DOHH2 (cell line): ENCODE data around the gene ATF6B.

Experiments
- H3F3A ChIP-seq: fragments of 200-600 bp; sonication (generic), shearing (Covaris generic); 2 replicates; pipeline ENCODE4 v1.6.0; 2016; ENCODE audit warnings: antibody characterized with exemption, mild to moderate bottlenecking; ENCODE audit not compliant: control insufficient read depth, insufficient read depth
- H3K27ac ChIP-seq: fragments of 200-600 bp; sonication (generic); 2 replicates; pipeline ENCODE4 v1.5.1; 2014; ENCODE audit warnings: low read depth, mild to moderate bottlenecking, low read length, moderate library complexity
- H3K27me3 ChIP-seq: fragments of 200-600 bp; sonication (generic); 2 replicates; pipeline ENCODE4 v1.6.1; 2014; ENCODE audit warnings: mild to moderate bottlenecking, low read length, mixed read lengths; ENCODE audit not compliant: control insufficient read depth
- H3K36me3 ChIP-seq: fragments of 200-600 bp; sonication (generic); 2 replicates; pipeline ENCODE4 v1.6.1; 2014; ENCODE audit warnings: mild to moderate bottlenecking, low read length, moderate library complexity, mixed read lengths; ENCODE audit not compliant: control insufficient read depth
- H3K4me1 ChIP-seq: fragments of 200-600 bp; sonication (generic); 2 replicates; pipeline ENCODE4 v1.6.1; 2014; ENCODE audit warnings: mild to moderate bottlenecking, low read length, mixed read lengths; ENCODE audit not compliant: control insufficient read depth
- H3K4me2 ChIP-seq: fragments of 200-600 bp; sonication (generic); 2 replicates; pipeline ENCODE4 v1.6.0; 2014; ENCODE audit warnings: mild to moderate bottlenecking, low read length, moderate library complexity
- H3K4me3 ChIP-seq: fragments of 200-600 bp; sonication (generic); 2 replicates; pipeline ENCODE4 v1.5.1; 2014; ENCODE audit warnings: mild to moderate bottlenecking, low read length, mixed read lengths
- H3K79me2 ChIP-seq: fragments of 200-600 bp; sonication (generic); 2 replicates; pipeline ENCODE4 v1.6.1; 2014; ENCODE audit warnings: mild to moderate bottlenecking, low read length, mixed read lengths; ENCODE audit not compliant: control insufficient read depth
- H3K9me2 ChIP-seq: fragments of 200-600 bp; sonication (generic); replicated peaks from 2 replicates; pipeline ENCODE4 v1.6.1; 2014; ENCODE audit warnings: mild to moderate bottlenecking, low read length, mixed read lengths; ENCODE audit not compliant: control insufficient read depth
- H3K9me3 ChIP-seq: fragments of 200-600 bp; sonication (generic); 2 replicates; pipeline ENCODE4 v1.6.1; 2014; ENCODE audit warnings: antibody characterized with exemption, low read length, mixed read lengths; ENCODE audit not compliant: control insufficient read depth, insufficient read depth
- H4K20me1 ChIP-seq: fragments of 200-600 bp; sonication (generic); 2 replicates; pipeline ENCODE4 v1.6.0; 2014; ENCODE audit warnings: low read depth, mild to moderate bottlenecking, antibody characterized with exemption, low read length, moderate library complexity; ENCODE audit not compliant: control insufficient read depth, insufficient read depth
- EZH2phosphoT487 ChIP-seq: fragments of 200-600 bp; sonication (generic); IDR thresholded peaks from 2 replicates; pipeline ENCODE4 v1.6.1; 2017; ENCODE audit warnings: borderline replicate concordance, mild to moderate bottlenecking, antibody characterized with exemption, low read length, moderate library complexity, mixed read lengths
- TF ChIP-seq, protein P1 (sequence below): fragments of 200-600 bp; sonication (generic); IDR thresholded peaks from one replicate; pipeline ENCODE4 v1.5.1; 2014; ENCODE audit warnings: antibody characterized with exemption, mild to moderate bottlenecking, low read depth, low read length; ENCODE audit not compliant: poor library complexity, severe bottlenecking

ATF6B gene

DNA sequence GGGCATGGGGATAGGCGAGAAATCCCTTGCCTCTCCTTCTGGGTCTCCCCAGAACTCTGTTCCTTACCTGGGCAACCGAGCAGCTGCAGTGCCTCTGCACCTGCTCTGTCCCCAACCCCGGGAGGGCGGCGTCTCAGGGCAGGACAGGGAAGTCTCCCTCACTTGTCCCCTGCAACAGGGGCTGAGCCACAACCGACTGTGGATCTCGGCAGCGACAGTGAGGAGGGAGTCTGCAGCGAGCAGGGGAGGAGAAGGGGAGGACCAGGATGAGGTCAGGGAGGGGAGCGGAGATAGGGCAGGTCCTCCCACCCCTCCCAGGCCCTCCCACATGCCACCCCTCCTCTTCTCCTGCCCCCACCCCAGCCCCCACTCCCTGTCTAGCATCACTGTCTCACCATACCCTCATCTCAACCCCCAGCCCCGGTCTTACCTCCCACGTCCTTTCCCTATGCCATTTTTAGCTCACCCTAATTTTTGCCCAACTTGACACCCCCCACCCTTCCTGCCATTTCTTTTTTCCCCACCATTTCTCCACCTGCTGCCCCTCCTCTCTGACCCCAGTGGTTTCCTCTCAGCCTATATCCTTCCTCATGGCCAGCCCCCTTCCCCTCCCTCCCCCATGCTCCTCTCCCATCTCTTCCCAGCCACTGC lies 18.8 kb downstream of the ATF6B start, which contains the start of gene TNXB:
TSS of gene TNXB (minus strand) at position 225 of the 651 bp plus-strand sequence. CDS start 11,140 bp downstream, outside the sequence.
- no peaks in the 10 kb centered on the region for H4K20me1 ChIP-seq

DNA sequence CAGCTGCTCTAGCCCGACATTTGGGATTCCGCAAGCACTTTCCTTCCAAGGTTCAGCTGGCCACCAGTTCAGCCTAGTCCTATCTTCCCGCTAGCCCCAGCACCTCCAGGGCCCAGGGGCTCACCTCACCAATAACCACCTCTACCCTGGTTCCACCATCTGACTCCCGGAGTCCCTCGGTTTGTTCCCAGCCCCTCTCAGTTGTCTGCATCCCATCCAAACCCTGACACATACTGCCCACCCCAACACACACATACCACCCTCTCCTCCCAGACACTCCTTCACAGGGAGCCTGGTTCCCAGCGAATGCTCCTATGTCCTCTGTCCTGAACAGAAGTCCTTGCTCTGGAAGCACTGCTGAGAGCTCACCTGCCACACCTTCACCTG lies 19.3 kb downstream of the ATF6B start:
- no peaks in the 10 kb centered on the region for H3F3A ChIP-seq
- no peak overlapping the region for H3K4me2 ChIP-seq
- H3K9me3 ChIP-seq, result no peaks in the 10 kb centered on the region
- no peaks in the 10 kb centered on the region for H4K20me1 ChIP-seq
- H3K4me1 ChIP-seq, result no peaks in the 10 kb centered on the region
- no peaks in the 10 kb centered on the region for H3K9me2 ChIP-seq
- H3K79me2 ChIP-seq, result no peaks in the 10 kb centered on the region
- no peak overlapping the region for H3K4me3 ChIP-seq
- H3K27ac ChIP-seq, result no peak overlapping the region
- H3K36me3 ChIP-seq, result no peaks in the 10 kb centered on the region; the same call in 1 of the 2 replicates
- TF ChIP-seq EZH2phosphoT487, result no peak
- TF ChIP-seq, protein P1, sequence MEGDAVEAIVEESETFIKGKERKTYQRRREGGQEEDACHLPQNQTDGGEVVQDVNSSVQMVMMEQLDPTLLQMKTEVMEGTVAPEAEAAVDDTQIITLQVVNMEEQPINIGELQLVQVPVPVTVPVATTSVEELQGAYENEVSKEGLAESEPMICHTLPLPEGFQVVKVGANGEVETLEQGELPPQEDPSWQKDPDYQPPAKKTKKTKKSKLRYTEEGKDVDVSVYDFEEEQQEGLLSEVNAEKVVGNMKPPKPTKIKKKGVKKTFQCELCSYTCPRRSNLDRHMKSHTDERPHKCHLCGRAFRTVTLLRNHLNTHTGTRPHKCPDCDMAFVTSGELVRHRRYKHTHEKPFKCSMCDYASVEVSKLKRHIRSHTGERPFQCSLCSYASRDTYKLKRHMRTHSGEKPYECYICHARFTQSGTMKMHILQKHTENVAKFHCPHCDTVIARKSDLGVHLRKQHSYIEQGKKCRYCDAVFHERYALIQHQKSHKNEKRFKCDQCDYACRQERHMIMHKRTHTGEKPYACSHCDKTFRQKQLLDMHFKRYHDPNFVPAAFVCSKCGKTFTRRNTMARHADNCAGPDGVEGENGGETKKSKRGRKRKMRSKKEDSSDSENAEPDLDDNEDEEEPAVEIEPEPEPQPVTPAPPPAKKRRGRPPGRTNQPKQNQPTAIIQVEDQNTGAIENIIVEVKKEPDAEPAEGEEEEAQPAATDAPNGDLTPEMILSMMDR, result no peak
- peaks cover 38% of the 10 kb centered on the region for H3K27me3 ChIP-seq

More for the DNA sequence above, 18.8 kb downstream of the ATF6B start, which contains the start of gene TNXB:
- Histone ChIP-seq H3F3A (no peaks in the 10 kb centered on the region), H3K27ac (no peak within 1 kb of the TSS), H3K4me3 (no peak within 1 kb of the TSS), H3K27me3 (peaks cover 37% of the 10 kb centered on the region), H3K9me2 (no peaks in the 10 kb centered on the region), H3K4me1 (no peaks in the 10 kb centered on the region), H3K9me3 (no peaks in the 10 kb centered on the region), H3K4me2 (no peak within 1 kb of the TSS), H3K36me3 (no peaks in the 10 kb centered on the region; the same call in 1 of the 2 replicates), H3K79me2 (no peaks in the 10 kb centered on the region)
- no peak for TF ChIP-seq EZH2phosphoT487
- TF ChIP-seq, protein P1, result no peak

DNA sequence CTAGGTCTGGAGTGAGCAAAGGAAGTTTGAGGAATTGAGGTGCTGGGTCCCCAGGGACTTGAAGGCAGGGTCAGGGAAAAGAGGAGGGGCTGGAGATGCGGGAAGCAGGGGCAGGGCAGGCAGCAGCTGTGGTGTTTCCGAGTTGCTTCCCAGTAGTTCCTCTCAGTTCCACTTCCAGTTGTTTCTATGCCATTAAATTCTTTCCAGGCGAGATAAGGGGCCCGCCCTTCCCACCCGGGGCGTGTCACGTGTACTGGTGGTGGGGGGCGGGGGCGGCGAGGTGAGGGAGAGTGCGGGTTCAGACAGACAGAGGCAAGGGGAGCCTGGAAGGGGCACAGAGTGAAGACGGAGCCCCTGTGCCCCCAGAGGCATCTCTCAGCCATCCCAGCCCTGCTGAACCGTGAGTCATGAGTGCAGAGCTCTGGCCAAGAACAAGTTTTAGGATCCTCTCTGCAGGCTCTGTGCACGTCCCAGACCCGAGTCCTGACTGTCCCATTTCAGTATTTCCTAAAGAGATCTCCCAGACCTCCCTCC lies 19.9 kb downstream of the ATF6B start:
- Histone ChIP-seq H3K79me2 (no peaks in the 10 kb centered on the region), H3K4me3 (no peak overlapping the region), H3K27me3 (peaks cover 38% of the 10 kb centered on the region), H3K36me3 (no peaks in the 10 kb centered on the region), H3K9me2 (no peaks in the 10 kb centered on the region), H3K4me1 (no peaks in the 10 kb centered on the region), H3F3A (no peaks in the 10 kb centered on the region), H3K9me3 (no peaks in the 10 kb centered on the region), H3K27ac (no peak overlapping the region), H4K20me1 (no peaks in the 10 kb centered on the region), H3K4me2 (no peak overlapping the region)
- TF ChIP-seq EZH2phosphoT487, result no peak
- TF ChIP-seq, protein P1, result no peak
